ENCODE results near the gene UROC1.

Gene UROC1

DNA sequence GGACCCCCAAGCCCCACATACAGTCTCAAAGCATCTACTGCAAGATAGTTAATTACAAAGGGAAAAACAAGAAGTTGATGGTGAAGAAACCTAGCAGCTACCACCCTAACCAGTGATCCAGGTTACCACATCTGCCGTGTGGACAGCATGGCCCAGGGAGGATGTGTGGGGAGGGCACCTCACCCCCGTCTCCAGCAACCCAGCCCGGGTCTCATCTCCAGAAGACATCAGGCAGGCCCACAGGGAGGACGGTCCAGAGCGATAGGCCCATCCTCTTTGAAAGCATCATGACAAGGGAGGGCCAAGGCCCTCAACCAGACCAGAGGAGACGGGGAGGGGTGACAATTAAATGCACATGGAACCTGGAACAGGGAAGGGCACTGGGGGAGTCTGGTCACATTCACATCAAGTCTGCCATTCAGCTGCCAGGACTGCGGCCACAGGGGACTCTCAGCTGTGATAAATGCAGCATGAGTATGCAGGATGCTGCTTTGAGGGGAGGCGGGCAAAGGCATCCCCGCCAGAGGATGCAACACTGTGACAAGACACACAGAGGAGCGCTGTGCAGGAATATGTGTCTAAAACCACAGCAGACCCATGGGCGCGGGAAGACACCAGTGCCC is 60.7 kb downstream of the UROC1 start:
- no peak for DNase-seq

DNA sequence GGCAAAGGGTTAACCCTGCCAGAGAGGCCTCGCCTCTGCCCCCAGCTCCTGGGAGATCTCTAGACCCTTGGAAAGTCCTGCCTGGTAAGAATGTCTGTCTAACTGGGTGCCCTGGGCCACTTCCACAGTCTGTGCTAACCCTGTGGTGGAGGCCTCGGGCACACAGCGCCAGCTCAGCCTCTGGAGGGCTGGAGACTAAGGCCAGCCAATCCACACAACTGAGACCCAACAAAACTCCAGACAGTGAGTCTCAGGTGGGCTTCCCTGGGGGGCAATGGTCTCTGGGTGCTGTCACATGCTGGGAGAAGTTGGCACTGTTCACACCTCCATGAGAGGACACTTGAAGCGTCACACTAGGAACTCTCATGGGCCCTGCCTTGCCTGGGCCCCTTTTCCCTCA is 61.4 kb downstream of the UROC1 start:
- no peak for DNase-seq

DNA sequence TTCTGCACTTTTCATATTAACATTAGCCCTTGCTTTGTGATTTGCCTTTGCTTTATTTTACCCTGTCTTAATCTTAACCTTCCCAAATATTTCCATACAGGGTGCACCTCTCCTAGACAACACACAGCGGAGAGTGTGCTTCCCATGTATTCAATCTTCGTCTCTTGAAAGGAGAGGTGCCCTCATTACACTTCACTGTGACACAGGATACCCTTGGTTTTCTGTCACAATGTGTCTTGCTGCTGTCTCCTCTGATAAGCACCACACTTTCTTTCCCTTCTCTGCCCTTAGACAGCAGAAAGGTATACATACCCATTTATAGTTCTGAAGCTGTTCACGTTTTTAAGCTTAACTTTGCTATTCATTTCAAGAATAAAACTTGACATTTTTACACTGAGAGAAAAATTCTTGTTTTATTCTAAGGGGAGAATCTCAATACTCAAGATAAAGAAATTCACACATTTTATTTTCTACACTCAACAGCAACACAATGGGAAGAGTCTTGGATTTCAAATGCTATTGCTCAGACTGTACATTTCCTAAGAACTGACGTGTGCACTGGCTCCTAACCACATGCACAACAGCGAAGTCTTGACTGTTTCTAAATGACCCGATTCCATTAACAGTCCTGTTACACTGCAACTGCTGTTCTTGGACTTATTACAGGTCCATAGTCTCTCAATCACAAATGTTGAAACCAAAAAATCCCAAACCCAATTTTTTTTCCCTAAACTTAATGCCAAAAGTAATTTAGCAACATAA is 63.0 kb downstream of the UROC1 start:
- DNase-seq, result no peak

DNA sequence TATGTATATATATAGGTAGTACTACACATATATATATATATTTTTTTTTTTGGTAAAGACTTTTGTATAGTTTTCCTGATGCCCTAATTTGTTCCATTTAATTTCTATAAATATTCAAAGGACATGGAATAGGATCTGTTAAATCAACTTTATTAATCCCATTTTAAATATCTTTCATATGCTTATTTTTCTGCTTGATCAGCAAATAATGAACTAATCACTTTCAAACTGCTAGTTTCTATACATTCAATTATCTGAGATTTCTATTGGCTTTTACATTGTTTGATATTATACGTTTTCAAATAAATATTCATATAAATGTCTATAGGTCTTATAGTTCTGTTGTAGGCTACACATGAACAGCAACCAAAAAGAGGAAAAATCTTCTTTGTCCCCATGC is 63.5 kb downstream of the UROC1 start:
- no peak for DNase-seq

DNA sequence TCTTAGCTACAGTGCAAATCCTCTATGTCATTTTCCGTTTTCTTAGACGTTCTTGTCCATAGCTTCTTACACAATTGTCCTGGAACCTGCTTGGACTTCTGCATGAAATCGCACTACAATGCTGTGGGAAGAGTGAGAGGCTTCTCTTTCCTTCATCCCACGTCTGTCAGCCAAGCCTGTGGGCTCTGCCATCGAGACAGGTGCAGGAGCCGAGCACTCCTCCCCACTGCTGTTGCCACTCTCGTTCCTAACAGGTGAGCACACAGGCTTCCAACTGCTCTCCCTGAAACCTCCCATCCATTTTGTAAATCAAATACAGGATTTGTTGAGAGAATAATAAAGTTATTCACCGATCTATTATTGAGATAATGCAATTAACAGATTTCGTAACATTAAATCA is 65.4 kb downstream of the UROC1 start:
- DNase-seq, result no peak

DNA sequence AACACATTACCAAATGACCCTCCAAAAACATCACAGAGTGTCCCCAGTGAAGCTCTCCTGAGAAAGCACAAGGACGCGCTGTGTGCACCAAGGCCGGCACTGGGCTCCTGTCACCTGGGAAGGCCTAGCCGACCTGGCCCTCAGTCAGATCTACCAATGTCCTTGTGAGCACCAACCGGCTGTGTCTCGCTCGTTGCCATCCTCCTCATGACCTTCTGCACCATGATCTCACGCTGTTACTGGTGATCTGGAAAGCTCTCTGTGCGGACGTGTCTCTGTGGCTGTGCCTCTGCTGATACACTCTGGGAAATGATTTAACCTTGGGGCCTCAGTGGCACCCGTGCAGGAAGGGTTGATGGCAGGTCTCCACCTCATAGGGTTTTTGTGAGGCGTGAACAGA is 66.1 kb downstream of the UROC1 start:
- DNase-seq, result no peak

DNA sequence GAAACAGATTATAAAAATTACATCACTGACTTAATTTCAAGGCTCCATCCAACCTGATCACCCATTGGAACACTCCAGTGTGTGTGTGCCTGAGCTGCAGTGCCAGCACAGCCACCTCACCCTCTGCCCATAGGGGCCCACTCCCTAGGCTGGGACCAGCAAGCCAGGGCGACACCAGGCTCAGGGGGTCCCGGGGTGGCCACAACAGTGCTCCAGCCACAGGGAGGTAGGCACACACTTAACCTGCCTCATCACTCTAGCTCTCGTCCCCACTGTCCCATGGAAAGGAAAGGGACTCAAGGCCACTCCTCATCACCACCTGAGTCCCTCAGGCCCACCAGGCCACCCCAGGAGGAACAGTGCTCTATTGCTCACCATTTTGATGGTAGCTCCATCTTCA is 66.8 kb downstream of the UROC1 start:
- no peak for DNase-seq

DNA sequence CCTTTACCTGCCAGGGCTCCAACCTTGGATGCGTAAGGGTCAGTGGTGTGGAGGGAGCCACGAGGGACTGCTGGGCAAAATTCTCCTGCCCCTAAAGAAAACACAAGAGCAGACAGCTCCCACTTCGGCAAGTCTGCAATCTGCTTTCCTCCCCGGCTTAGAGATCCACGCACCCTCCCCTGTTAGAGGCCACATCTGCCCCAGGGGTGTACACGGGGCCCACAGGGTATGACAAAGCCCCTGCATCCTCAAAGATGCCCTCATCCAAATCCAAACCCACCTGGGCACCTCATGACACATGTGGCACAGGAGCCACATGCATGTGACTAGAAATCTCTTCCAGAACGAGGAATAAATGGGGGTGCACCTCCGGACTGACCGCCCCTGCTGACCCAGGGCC is 67.4 kb downstream of the UROC1 start:
- no peak for DNase-seq

DNA sequence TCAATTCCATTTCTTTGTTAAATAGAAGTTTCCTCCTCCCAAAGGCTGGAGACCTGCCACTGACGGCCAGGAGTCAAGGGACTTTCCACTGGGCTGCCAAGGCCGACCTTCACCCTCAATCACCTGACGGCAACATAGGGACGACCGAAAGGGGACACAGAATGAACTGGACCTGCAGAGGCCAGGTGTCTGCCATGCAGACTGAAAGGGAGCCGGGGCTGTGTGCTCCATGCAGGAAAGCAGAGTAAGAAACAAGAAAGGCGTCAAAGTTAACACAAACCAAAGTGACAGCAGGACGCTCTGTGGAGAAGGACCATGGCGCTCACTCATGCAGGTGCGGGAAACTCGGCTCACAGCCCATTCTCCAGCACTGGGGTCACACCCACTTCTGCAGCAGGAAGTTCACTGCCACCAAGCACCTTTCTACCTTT is 67.9 kb downstream of the UROC1 start:
- no peak for DNase-seq

DNA sequence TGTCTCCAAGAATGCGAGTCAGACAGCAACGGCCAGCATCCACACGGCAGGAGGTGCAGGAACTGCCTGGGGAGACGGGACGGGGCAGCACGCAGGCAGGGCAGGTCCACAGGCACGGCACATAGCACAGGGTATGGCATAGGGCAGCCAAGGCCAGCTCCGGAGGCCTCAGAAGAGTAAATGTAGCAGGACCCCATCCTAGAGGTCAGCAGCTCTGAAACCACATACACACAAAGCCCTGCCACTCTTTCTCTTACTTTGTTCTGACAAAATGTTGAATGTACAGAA is 68.7 kb downstream of the UROC1 start:
- DNase-seq, result no peak

DNA sequence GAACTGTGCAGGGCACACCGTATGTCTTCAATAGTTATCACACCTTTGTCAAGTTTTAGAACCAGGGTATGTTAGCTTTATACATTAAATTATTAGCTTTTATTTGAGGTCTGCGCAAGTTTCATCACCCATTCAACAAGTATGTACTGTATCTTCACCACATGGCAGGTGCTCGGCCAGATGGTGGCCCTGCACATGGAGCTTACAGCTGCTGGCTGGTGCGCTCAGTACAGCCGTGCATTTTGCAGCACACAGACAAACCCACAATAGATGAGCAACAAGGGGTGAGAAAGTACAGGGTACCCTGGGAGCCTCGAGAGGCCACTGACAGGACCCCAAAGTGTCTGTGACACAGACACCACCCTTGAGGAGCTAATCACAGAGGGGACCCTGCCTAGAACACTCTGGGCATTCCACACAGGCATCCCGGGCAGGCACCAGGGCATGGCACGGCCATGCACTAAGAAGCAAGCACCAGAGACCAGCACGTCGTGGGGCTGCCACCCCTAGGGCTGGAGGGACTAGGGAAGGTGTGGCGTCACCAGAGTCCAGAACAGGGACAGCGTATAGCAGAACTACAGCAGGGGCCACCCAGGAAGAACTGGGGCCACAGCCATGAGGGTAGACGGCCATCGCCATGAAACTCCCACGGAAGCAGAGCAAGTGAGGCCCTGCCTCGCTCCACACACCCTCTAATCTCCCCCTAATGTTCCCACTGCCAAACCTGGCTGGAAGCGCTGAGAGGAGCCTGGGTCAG is 69.3 kb downstream of the UROC1 start:
- DNase-seq, result no peak

DNA sequence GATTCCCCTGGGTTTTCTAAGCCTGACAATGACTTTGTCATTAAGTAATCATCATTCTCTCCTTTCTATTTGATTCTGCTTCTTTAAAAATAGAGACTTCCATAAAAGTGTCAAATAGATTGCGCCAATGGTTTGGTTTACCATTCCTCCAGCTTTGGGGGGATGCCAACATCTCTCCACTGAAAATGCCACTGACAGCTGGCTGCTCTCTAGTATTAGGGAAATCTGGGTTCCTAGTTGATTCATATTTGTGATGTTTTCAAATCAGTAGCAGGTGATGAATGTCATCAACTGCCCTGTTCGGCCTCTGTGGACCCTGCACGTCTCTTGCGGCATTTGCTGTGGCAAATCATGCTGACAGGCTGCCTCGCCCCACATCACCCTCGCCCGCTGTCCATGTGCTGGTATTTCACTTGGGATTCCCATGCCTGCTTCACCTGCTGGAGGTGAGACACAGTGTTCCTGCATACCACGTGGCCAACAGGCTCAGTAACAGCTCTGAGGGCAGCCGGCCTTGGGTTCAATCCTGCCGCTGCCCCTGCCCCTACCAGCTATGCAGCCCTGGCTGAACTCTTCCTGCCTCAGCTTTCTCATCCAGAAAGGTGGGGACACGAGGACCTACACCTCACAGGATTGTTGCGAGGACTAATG is 70.0 kb downstream of the UROC1 start:
- DNase-seq, result no peak

DNA sequence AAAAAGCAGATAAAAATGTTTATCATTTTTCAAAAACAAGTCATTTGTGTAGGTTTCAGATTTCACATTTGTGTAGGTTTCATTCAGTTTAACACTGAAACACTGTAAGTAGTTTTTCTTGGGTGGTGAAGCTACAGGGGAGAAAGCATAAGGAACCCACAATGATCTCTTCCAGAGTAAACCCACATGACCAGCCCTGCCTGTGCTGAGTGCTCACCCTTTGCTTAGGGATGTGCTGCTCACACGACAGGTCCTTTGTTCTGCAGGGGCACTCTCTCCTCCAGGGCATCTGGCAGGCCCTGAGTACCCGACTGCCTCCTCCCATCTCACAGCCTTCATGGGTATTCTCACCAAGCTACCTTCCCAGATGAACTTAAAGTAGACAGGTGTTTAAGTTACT is 70.8 kb downstream of the UROC1 start:
- no peak for DNase-seq

DNA sequence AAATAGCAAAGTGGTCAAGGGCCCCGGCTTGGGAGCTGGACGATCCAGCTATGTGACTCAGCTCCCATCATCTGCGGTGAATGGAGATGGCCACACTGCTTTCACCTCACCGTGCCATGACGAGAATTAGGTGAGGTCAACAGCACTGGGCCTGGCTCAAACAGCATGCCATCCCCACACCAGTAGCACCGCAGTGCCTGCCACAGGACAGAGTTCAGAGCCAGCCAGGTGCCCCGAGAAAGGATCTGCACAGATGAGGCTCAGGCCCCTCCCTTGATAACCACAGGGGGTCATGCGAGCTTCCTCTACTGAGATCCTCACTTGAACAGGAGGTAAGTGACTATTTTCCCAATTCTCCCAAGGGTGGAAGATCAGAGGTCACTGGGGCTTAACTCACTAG is 71.3 kb downstream of the UROC1 start:
- DNase-seq, result no peak

DNA sequence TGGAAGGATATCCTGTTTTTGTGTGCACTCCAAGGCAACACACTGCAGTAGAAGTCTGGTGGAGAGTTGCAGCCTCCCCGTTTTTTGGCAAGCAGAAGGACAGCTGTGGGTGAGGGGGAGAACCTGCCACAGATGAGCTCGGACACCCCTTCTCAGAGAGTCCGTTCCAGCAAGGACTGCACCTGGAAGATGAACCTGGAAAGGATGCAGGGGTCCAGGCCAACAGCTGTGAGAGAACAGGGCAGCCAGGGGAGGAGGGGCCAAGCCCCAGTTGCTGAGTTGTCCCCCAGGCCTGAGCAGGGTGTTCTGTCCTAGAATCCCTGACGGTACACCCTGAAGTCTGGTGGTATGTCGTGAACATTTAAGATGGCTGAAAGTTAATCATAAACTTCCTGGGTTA is 72.1 kb downstream of the UROC1 start:
- DNase-seq, result no peak

DNA sequence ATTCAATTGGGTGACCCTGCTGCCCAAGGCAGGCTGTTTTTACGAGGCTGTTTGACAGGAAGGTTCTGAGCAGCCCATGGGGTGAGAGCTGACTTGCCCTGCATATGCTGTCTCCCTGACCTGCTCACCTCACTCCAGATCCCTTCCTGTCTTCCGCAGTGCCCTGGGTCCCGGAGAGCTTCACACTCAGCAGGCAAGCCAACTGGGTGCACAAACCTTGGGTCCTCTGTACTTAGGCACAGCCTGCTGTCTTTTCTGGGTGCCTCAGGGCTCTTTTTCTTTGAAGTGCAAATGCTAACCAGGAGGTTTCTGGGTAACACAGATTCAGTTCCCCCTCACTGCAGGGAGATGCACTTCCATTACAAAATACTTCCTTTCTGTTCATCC is 74.7 kb downstream of the UROC1 start:
- no peak for DNase-seq

DNA sequence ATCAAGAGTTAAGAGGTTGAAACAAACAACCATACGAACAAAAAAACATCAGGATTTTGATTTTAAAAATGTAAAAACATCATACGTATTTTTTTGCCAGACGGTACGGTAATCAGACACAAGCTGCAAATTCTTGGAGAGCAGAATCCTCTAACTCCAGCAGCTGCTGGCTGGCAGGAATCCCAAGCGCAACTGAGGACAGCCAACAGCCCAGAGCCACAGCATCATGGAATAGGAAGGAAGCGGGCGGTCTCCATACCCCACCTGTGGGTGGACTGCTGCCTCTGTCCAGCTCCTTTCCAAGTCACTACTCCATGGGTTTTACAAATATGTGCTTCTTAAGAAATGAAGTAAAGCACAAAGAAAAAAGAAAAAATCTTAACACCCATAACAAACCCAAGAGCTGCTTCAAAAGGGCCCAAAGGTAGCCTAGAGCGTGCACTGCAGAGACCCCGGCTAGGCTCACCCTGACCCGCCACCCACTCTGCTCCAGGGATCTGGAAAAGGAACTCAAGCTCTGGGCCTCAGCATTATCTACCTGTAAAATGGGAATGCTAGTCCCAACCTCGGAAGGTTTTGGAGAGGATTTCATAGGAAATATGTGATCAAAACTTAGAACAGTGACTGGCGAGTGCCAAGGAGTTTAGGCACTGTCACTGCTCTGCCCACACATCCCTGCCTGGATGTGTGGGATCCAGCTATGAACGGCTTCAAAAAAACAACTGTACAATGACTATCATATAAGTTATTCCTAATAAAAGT is 75.3 kb downstream of the UROC1 start:
- DNase-seq, result no peak

DNA sequence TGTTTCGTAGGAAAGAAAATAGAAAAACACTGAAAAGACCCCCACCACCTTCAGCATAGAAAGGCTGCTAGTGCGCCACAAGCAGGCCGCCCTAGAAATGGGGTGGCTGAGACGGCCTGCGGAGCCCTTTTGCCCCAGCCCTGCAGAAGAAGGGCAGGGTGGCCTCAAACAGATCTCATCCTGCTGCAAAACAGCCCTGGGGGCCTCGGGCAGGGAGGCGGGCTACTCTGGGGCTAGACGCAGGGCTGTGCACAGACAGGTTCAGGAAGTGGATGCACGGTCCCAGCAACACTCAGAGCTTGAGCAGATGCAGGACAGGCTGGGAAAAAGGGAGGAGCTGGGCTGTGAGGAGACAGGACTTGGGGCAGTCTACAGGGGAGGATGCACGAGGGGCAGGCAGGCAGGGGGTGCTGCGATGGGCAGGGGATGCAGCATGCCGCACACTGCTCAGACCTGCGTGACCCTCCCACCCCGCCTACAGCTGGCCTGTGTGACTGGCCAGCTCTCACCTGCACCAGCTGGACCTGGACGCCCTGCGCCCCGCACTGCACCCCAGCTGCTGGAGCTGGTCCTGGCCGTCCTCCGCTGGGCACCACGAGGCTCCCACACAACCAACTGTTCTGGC is 76.2 kb downstream of the UROC1 start:
- no peak for DNase-seq

DNA sequence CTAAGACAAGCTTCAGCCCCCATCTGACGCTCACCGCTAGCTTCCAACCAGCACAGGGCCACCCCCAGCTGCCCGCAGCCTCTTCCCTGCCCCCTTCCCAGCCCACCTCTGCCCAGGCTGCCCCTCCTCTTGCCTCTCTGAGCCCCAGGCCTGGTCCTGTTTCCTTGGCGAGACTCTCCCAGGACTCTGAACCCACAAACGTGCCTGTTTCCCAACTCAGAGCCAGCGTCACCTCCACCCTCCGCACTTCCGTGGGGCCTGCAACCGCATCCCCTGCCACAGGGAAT is 76.9 kb downstream of the UROC1 start:
- DNase-seq, result no peak

DNA sequence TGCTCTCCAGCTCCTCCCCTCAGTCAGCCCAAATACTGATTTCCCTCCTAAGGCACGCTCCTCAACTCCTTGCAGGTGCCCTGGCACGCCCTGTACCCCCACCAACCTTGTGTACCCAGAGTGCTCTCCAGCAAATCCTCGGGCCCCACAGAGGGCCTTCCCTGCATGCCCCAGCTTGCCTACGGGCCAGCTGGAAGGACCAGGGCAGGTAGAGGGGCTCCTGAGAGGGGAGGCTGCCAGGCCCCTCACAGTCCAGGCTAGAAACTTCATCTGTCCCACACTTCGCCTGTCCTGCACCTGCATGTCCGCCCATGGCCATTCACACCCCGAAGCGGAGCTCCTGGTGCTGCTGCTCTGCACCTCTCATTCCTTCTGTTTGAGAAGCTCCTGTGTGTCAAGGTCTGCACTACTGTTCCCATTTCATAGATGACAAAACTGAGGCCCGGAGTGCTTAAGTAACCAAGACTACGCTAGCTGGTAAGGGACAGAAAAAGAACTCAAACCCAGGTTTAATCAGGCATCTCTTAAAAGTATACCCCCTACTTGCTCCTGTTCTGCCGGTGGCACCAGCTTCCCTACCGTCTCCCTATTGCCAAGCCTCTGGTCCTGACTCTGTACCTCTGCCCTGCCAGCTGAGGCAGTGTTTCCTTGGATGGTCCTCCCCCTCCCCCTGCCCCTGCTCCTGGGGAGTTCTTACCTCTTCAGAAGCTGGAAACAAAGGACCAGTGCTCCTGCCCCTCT is 77.4 kb downstream of the UROC1 start:
- no peak for DNase-seq

DNA sequence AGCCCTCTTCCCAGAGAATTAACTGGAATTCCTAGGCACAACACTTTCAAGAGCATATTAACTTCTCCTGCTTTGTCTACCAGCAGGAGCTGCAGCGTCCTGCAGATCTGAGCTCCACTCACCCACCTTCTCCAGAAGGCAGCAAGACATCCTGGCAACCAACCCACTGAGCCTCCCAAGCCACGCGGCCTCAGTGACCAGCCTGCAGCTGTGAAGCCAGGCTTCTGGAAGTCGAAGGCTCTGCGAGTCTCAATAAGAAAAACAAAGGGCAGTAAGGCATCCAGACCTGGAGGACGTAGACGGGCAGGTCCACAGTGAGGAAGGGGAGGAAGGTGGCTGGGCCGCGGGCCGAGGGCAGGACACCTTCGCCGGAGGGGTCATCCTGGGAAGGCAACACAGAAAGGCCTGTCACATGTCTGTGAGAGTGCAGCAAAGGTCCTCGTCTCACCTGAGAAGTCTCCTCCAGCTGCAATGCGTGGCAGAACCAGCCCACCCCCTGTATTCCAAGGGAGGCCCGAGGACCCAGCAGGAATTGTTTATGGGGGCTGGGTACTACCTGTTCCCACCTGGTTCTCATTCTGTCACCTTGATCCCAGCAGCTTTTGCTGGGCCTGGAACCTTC is 78.1 kb downstream of the UROC1 start:
- DNase-seq, result no peak

DNA sequence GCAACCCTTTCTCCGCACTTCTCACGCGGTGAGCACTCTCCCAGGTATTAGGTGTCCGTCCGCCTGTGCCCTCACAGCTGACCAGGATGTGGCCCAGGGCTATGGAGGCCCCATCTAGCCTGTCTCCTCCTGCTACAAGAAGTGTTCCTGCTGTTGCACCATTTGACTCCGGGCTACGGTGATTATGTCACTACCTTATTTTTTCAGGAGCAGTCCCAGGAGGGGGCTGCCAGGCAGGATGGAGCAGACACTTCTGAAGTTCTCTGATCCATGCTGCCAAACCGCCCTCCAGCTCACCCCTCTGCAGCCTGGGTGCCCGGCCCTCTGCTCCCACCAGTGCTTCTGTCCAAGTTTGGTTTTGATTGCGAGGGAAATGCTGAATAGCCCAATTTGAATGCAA is 78.8 kb downstream of the UROC1 start:
- DNase-seq, result no peak

Measured in NCI-H446 treated with DMSO at 0.1 percent for 48 hours (cell line).